Stimulated activated CD8-positive, alpha-beta memory T cell treated with anti-CD3 and anti-CD28 coated beads, Interleukin-4, amount 100 ng/mL, for 24 hours (primary cell): ENCODE data around the gene MRGPRE.
"Not testable (repeated sequence)": the region's sequence is repeated elsewhere in the genome, so short reads cannot be mapped to it uniquely, and the experiment has no call there.

Experiments
- DNase-seq: peaks from one replicate; pipeline ENCODE4 v3.0.0-alpha.2; 2020; ENCODE audit warnings: low read depth

The MRGPRE gene, protein sequence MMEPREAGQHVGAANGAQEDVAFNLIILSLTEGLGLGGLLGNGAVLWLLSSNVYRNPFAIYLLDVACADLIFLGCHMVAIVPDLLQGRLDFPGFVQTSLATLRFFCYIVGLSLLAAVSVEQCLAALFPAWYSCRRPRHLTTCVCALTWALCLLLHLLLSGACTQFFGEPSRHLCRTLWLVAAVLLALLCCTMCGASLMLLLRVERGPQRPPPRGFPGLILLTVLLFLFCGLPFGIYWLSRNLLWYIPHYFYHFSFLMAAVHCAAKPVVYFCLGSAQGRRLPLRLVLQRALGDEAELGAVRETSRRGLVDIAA

DNA sequence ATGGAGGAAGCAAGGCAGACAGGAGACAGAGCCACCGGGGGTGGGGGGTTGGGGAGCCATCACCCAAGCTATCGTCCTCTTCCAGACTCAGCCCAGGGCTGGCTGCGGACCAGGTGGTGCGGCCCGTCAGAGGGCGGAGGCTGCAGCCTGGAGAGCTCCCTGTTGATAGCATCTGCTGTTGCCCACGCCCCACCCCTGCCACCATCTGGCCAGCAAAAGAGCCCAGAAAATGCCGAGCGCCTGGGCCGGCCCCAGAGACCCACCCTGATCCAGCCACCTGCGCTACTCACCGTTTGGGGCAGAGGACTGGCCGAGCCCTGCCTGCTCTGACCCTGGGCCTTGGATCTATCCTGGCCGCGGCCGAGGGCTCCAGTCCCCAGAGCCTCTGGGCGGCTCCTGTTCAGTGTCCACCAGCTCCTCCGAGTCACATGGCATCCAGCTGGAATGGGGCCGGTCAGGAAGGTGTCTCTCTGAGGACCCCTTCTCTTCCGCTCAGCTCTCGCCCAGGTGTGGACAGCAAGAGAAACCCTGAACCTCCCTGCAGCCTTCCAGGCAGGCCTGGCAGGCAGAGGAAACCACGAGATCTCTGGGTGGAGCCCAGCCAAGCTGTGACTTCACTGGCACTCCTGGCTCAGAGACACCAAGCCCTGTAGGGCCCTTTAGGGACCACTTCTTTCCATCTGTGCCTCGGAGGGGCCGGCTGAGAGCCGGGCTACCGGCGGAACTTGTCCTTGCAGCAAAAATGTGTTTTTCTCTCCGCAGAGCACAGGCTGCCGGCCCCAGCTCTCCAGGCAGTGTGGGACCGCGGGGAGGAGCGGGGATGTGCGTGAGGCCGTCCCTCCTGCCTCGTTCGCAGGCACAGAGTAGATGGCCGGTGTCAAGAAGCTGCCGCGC is at the start of gene MRGPRE:
TSS of gene MRGPRE (minus strand) at position 567 of the 894 bp plus-strand sequence. CDS start 3,618 bp downstream, outside the sequence.
- no peak for DNase-seq

DNA sequence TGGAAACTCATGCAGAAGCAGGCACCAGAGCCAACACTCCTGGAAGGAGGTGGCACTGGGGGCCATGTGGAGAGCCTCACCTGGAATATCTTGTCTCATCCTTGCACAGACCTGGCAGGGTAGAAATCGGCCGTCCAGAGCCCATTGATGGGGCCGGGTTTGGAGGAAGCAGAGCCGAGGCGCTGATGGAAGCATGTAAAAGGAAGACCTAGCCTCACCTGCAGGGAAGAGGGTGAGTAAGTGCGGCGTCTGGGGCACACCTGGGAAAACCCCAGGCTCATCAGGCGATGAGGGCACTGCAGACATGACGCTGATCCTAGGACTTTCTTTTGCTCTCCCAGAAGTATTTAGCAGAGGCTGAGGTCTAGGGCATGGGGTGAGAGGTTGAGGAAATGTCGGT is 48.9 kb upstream of the MRGPRE start:
- not testable (repeated sequence) for DNase-seq

DNA sequence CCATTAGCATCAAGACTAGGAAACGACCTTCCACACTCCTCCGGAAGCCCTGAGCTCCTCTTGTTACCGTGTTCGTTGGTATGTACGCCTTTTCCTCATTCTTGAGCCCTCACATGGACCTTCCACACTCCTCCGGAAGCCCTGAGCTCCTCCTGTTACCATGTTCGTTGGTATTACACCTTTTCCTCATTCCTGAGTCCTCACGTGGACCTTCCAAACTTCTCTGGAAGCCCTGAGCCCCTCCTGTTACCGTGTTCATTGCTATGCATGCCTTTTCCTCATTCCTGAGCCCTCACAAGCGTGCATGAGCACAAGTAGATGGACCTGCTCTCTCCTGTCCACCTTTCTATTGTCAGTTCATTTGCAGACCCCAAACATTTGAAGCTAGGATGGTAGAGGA is 48.4 kb upstream of the MRGPRE start:
- not testable (repeated sequence) for DNase-seq

DNA sequence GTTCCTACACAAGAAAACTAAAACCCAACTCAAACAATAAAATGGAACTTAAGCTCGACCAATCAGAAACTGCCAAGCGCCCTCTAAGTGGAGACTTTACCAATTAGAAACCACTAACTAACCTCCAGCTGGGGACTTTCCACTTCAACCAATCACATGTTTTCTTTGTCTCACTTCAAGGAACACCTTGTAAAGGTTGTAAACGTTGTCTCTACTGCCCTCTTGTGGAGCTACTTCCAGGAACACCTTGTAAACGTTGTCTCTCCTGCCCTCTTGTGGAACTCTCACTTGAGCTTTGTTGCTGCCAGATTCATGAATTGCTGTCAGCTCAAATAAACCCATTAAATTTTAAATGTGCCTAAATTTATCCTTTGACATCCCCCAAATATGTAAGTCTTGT is 46.7 kb upstream of the MRGPRE start:
- not testable (repeated sequence) for DNase-seq

DNA sequence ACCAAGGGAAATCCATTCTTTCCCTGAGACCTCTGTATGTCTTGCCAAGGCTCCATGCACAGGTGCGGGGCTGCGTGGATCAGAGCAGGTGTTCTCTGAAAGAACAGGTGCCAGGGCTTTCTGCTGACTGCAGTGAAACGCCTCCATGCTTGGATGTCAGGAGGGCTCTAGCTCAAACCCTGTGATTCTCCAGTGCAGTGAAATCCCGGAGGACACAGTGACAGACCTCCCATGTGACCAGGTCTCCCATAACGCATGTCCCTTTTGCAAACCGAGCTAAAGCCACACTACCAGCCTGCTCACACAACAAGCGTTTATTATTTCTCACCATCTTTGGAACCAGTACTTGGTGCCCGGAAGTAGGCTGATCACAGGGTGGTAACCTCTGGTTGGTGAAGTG is 41.4 kb upstream of the MRGPRE start:
- DNase-seq = not testable (repeated sequence)

DNA sequence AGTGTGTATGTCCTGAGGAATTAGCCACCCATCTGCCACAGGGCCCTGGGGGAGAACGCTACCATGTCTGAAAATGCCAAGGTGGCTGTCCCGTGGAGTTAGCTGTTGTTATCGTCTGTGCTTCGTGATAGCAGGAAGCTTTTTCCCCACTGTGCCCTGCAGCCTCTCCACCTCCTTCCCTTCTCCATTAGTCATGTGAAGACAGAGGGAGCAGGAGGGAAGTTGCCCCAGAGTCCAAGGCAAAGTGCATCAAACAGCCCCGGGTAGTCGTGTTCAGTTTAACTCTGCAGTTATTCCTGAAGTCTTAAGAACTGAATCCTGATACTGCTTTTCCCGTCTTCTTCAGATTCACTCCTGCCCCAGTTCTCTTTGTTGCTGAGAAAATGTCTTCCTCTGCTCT is 30.3 kb upstream of the MRGPRE start:
- DNase-seq = not testable (repeated sequence)

DNA sequence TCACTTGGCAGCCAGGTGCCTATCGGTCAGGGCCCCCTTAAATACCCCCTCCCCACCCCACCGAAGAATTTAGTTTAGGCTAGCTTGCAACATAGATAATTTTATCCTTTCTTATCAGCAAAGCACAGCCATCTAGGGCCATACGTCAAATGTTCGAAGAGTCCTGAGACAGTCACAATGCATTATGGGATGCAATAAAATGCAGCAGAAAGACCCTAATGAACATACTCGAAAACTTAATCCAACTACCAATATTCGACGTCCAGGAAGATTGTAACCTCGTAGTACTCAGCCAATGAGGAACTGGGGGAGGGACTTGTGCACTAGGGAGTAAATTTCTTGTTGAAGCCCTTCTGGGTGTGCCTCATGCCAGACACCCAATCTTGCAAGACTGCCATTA is 29.6 kb upstream of the MRGPRE start:
- DNase-seq = not testable (repeated sequence)

DNA sequence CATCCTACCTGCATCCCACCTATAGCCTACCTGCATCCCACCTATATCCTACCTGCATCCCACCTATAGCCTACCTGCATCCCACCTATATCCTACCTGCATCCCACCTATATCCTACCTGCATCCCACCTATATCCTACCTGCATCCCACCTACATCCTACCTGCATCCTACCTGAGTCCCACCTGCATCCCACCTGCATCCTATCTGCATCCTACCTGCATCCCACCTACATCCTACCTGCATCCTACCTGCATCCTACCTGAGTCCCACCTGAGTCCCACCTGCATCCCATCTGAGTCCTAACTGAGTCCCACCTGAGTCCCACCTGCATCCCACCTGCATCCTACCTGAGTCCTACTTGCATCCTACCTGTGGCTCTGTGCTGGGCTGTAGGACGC is 25.3 kb upstream of the MRGPRE start:
- not testable (repeated sequence) for DNase-seq

DNA sequence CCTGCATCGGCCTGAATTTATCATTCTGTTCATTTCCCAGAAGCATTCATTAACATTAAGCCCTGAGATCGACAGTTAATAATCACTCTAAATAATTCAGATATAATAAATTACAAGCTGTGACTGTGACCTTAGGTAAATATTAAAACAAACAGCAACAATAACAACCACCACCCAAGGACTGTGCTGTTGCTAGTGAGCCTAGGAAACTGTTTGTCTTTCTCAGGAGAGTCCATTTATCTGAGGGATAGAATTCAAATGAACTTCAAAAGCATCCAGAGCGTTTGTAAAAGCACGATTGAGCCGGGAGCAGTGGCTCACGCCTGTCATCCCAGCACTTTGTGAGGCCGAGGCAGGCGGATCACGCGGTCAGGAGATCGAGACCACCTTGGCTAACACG is 23.0 kb upstream of the MRGPRE start:
- DNase-seq = not testable (repeated sequence)

DNA sequence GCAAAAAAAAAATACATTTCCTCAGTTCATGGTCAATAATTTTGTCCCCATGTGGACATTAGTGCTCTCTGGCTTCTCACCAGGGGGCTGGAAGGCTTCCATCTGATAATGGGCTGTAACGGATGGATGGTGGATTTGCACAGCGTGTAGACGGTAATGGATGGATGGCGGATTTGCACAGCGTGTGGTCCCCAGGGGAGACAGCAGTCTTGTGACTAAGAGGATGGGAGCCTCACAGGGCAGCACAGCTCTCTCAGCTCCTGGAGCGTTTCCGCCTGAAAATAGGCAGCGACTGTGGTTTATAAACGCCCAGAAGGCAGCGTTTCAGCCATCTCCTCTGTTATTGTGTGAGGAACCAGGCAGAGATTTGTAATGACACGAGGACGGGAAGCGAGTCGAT is 22.6 kb upstream of the MRGPRE start:
- not testable (repeated sequence) for DNase-seq

DNA sequence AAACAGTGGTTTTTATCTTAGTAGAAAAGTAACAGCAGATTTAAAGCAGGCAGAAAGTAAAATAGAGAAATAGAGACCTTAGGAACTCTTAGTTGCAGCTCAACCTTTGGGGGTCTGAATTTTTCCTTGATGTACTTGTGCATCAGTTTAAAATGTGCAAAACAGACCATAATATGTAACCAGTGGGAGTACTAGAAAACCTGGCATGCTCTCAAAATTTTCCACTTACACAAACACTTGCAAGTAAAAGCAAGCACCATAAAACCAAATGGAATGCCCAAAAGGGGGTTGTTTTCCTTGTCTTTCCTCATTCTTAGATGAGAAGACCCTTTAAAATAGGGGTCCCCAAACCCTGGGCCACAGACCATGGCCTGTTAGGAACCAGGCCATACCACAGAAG is 12.9 kb upstream of the MRGPRE start:
- no peak for DNase-seq

DNA sequence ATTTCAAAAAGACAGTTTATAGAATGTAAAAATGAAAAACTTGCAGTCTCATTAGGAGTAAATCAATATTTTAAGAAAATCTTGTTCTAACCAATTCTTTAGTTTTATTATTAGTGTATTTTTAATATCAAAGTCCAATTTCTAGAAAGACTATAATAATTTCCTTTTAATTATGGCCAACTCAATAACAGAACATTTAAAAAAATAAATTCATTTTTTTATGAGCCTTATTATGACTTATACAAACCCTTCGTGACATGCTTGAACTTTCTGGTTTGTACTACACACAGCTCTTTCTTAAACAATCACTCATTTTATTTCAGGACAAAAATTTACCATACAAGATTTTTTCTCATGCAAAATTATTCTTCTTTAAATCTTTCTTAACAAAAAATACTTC is 11.7 kb upstream of the MRGPRE start:
- no peak for DNase-seq

DNA sequence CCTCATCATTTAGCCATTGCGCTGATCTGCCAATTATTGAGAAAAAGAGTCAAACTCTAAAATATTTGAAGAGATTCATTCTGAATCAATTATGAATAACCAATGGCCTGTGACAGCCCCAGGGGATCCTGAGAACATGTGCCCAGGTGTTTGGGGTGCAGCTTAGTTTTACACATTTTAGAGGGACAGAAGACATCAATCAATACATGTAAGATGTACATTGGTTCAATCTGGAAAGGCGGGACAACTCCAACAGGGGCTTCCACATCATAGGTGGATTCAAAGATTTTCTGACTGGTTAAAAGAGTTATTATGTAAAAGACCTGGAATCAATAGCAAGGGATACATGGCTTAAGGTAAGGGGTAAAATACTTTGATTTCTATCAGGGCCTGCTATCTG is 4.9 kb upstream of the MRGPRE start:
- DNase-seq = no peak

DNA sequence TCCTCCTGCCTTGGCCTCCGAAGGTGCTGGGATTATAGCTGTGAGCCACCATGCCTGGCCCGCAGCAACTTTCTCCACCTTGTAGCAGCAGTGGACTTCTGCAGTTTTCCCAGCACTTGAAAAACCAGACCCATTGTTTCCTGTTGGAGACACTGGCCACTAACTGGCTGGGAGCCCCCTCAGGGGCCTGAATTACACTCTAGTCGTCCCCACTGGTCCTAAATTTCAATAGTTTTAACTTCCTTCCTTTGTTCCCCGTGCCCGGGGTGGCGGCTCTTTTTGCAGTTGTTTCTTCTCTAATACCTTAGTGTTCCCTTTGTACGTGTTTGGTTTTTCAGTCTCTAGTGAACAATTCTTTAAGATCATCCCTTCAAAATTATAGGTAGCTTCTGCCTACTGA is 2.6 kb upstream of the MRGPRE start:
- DNase-seq = no peak

DNA sequence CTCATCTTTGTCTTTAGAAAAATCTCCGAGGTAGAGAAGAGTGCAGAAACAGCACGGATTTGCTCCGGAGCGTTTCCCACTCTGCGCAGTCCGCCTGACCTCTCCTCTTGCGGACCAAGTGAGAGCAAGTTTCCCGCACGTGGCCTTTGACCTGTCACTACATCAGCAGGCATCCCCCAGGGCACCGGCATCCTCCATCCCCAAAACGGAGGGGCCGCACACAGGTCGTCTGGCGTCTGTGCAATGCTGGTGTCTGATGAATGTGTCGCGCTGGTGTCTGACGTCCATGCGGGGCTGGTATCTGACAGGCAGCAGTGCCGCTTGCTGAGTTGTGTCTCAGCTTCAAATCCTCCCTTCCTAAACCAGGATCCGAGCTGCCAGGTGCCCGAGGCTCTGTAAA is 739 bp upstream of the MRGPRE start:
- no peak for DNase-seq

DNA sequence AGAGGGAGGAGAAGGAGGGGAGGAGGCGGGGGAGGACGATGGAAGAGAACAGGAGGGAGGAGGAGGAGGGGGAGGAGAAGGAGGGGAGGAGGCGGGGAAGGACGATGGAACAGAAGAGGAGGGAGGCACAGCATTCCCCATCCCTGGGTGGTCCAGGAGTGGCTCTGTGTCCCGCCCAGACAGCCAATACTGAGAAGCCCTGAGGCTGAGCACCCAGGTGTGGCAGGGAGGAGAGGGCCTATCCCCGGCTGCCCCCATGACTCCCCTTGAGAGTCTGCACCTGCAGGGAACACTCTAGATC is 717 bp downstream of the MRGPRE start:
- DNase-seq = no peak

DNA sequence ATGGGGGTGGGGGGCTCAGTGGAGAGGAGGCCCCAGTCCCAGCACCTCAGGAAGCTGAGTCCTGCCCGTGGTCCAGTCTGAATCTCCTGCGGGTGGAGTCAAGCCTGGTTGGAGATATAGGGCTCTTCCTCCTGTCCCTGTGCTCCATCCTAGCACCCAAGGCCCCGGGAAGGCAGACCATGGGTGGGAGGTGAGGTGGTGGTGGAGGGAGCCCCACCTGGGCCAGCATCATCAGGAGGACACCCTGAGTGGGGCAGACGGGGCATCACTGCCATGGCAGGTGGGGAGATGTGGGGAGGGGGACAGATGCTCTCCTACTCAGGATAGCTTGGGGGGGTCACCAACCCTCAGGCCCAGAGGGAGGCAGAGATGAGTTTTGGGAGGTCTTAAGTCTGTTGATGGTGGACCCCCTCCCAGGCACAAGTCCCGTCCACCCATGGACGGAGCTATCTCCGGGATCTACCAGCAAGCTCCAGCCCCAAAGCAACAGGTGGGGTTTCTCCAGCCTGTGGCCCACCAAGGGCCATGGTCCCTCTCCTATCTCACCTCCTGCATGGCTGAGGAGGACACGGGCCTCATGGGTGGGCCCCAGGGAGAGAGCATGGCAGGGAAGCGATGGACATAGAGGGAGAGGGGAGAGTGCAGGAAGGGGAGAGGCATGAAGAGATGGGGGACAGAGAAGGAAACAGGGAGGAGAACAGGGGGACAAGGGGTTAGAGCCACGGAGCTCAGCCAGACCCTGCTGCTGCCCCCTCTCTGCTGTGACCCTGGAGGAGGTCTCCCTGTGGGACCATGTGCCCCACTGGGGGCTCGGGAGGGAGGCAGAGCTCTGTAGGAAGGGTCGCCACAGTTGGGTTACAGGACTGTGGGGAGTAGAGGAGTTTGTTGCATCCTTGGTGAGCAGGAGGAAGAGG is 1.3 kb downstream of the MRGPRE start:
- DNase-seq = no peak

DNA sequence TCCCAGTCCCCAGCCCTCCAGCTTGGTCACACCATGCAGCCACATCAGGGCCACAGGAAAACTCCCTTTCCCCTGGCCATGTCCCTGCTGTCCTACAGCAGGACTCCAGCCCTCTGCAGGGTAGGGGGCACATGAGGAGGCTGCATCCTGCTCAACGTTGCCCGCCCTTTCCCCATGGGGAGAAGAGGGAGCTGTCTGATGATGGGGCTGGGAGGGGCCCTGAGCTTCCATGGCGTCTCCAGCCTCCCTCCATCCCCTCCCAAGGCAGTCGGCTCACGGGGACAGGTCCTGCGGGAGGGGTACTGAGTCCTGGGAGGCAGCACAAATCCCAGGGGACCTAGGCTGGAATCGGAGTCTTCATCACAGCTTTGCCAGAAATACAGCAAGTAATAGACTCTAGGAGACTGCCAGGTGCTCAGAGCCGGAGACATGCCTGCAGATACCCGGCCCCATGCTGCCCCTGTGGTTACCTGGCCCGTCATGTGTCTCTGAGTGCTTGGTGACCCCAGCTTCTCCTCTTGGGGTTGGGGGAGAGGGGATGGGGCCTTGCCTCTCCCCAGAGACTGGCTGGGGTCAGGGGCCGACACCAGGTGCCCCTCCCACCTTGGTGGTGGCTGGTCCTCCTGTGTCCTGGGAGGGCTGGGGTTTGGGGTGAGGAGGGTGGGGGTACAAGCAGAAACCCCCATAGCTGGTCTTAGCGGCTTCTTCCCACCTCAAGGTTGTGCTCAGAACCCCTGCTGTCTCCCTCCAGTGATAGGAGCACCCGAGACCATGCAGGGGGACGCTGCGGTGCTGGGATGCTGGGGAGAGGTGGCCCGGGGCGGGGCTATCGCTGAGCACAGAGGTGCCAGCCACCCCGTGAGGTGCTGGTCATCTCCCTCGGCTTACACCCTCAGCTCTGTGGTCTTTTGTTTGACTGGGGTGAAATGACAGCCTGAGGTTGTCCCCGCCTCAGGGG is 2.3 kb downstream of the MRGPRE start:
- DNase-seq = no peak

DNA sequence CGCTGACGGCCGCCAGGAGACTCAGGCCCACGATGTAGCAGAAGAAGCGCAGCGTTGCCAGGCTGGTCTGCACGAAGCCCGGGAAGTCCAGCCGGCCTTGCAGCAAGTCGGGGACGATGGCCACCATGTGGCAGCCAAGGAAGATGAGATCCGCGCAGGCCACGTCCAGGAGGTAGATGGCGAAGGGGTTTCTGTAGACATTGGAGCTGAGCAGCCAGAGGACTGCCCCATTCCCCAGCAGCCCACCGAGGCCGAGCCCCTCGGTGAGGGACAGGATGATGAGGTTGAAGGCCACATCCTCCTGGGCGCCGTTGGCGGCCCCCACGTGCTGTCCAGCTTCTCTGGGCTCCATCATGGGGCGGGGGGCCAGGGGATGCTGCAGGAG is 3.8 kb downstream of the MRGPRE start:
- no peak for DNase-seq

DNA sequence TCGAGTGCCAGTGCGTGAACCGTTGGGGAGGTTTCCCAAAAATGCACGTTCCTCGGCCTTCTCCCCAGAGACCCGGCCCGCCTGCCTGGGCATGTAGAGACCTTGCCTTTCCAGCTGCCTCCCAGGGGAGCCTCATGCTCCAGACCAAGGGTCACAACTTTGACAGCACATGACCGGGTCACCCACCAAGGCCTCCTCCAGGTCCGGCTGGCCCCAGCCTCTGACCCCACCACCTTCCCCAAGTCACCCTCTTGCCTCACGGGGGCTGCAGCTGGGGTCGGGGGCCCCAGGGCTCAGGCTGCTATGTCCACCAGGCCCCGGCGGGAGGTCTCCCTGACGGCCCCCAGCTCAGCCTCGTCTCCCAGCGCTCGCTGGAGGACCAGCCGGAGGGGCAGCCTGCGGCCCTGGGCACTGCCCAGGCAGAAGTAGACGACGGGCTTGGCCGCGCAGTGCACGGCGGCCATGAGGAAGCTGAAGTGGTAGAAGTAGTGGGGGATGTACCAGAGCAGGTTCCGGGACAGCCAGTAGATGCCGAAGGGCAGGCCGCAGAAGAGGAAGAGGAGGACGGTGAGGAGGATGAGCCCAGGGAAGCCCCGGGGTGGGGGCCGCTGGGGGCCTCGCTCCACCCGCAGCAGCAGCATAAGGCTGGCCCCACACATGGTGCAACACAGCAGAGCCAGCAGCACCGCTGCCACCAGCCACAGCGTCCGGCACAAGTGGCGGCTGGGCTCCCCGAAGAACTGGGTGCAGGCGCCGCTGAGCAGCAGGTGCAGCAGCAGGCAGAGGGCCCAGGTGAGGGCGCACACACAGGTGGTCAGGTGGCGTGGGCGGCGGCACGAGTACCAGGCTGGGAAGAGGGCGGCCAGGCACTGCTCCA is 4.4 kb downstream of the MRGPRE start:
- no peak for DNase-seq
